ENCODE measurements around the gene MKX.

The MKX gene

DNA sequence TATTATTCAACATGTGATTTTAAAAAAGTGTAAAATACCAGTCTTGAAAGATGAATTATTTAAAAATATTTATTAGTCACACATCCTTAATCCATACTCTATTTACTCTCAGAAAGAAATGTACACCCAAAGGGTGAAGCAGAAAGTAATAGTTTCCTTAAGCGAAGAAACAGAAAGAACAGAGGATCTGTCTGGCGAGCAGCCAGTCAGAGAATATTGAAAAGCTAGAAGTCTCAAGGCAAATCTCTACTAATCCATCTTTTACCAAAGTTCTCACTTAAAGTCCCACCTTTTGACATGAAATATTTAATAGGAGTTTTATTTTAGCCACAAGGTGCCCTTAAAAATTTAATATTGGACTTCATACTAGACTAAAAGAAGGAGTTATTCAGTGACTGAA lies 46.7 kb downstream of the MKX start:
- TF ChIP-seq, protein P1, sequence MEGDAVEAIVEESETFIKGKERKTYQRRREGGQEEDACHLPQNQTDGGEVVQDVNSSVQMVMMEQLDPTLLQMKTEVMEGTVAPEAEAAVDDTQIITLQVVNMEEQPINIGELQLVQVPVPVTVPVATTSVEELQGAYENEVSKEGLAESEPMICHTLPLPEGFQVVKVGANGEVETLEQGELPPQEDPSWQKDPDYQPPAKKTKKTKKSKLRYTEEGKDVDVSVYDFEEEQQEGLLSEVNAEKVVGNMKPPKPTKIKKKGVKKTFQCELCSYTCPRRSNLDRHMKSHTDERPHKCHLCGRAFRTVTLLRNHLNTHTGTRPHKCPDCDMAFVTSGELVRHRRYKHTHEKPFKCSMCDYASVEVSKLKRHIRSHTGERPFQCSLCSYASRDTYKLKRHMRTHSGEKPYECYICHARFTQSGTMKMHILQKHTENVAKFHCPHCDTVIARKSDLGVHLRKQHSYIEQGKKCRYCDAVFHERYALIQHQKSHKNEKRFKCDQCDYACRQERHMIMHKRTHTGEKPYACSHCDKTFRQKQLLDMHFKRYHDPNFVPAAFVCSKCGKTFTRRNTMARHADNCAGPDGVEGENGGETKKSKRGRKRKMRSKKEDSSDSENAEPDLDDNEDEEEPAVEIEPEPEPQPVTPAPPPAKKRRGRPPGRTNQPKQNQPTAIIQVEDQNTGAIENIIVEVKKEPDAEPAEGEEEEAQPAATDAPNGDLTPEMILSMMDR (IDR thresholded peaks at IDR 0.05; ENCODE audit: low read depth, low read length): no peak
- in situ Hi-C loops (cut with HindIII; ENCODE audit: low sequenced_read_pairs): no loop called here
- no peak for DNase-seq (ENCODE audit: low read depth, low spot score)
- no peak overlapping the region for H3K4me3 ChIP-seq (ENCODE audit: low read depth, low read length)

DNA sequence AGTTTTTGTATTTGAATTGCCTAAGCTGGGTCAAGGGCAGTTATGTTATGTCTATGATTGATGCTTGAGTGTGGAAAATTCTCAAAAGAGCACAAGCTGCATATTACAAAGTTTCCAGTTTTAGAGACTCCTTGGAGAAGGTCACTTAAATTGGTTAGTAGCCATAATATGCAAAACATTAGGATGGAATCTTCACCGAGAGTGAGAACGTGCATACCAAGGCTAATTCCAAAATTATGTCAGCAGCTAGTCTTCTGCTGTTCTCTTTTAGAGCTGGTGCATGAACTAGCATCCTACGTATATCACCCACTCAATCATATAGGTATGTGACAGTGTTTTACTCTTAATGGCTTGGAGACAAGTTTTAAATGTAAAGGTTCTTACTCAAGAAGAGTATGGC lies 49.2 kb downstream of the MKX start:
- DNase-seq (ENCODE audit: low read depth, low spot score): no peak
- H3K4me3 ChIP-seq (ENCODE audit: low read depth, low read length): no peak overlapping the region
- TF ChIP-seq, protein P1 (IDR thresholded peaks at IDR 0.05; ENCODE audit: low read depth, low read length): no peak
- in situ Hi-C loops (cut with HindIII; ENCODE audit: low sequenced_read_pairs): no loop called here

DNA sequence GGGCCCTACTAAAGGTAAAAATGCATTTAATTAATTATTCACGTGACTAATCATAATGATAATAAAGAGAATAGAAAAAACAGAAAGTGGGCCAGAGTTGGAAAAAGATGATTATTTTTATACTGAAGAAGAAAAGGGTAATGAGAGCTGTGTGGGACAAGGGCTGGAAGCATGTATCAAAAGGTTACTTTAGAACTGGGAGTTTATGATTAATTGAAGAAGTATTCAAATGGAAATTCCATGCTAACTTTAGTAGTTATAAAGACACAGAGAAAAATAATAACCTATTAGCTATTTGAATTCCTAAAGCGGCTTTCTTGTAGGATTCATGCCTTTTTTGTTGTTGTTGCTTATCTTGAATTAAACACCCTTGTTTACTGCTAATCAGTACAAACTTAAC lies 49.9 kb downstream of the MKX start:
- TF ChIP-seq, protein P1 (IDR thresholded peaks at IDR 0.05; ENCODE audit: low read depth, low read length): no peak
- no peak for DNase-seq (ENCODE audit: low read depth, low spot score)
- in situ Hi-C loops (cut with HindIII; ENCODE audit: low sequenced_read_pairs): no loop called here
- H3K4me3 ChIP-seq (ENCODE audit: low read depth, low read length): no peak overlapping the region

DNA sequence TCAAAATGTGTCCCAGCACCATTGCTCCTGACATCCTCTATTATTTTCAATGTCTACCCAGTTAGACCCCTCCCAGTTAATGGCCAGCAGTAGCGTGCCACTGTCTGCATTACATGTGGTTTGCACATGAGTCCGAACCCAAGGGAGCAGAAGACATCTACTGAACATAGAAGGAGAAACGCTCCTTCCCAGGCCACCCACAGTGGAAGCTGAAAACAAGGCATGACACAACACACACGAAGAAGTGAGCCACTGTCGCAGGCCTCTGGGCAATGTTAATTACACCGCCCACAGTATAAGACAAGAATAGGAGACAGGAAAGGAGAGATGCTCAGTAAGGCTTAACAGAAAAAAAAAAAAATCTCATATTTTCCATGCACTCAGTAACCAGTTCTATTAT lies 50.5 kb downstream of the MKX start:
- DNase-seq (ENCODE audit: low read depth, low spot score): no peak
- H3K4me3 ChIP-seq (ENCODE audit: low read depth, low read length): no peak overlapping the region
- TF ChIP-seq, protein P1 (IDR thresholded peaks at IDR 0.05; ENCODE audit: low read depth, low read length): no peak
- in situ Hi-C loops (cut with HindIII; ENCODE audit: low sequenced_read_pairs): no loop called here

DNA sequence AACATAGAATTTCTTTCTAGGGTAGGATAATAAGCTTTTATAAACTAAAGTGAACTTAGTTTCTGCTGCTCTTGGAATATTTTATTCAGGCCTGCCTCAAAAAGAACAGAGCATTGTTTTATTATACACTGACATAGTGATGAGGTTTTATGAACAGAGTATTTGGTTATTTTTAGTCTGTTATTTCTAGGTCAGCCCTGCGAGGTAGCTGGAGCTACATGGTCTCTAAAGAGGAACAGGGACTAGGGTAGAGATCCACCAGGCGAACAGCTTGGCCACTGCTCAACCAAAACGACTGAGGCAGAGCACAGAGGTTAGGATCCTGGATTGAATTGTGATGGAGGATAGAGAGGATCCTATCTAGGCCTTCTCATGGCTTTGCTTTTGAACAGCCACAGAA lies 53.0 kb downstream of the MKX start:
- no peak overlapping the region for H3K4me3 ChIP-seq (ENCODE audit: low read depth, low read length)
- in situ Hi-C loops (cut with HindIII; ENCODE audit: low sequenced_read_pairs): no loop called here
- no peak for DNase-seq (ENCODE audit: low read depth, low spot score)
- TF ChIP-seq, protein P1 (IDR thresholded peaks at IDR 0.05; ENCODE audit: low read depth, low read length): no peak

DNA sequence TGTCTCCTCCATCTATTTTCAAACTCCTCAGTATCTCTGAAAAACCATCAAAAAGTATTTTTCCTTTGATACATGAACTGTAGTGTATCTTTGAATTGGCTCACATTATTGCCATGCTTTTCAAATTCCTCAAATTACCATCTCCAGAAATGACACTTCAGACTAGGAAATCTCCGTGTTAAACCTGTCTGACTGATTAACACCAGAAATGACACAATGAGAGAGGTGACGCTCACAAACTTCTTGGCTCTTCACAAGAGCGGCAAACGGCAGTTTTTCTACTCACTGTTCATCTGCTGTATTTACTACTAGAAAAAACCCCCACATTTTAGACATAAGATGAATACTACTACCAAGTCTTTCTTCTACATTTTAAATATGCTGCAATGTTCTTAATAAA lies 56.6 kb downstream of the MKX start:
- DNase-seq (ENCODE audit: low read depth, low spot score): no peak
- TF ChIP-seq, protein P1 (IDR thresholded peaks at IDR 0.05; ENCODE audit: low read depth, low read length): no peak
- in situ Hi-C loops (cut with HindIII; ENCODE audit: low sequenced_read_pairs): no loop called here
- H3K4me3 ChIP-seq (ENCODE audit: low read depth, low read length): no peak overlapping the region

DNA sequence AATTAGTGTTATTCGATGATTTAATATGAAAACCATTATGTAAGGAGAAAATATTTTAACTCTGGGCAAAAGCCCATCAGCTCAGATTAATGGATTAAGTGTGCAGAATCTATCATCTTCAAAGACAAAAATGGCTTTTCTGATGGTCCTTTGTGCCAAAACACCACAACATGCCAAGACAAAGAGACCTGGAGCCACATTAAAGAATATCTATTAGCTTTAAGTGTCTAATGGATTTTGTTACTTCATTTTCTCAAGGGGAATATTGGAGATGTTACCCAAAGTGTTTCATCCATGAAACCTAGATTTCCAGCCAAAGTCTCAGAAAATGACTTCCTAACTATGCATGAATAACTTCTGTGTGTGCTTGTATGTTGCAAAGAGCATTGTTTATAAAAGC lies 57.3 kb downstream of the MKX start:
- TF ChIP-seq, protein P1 (IDR thresholded peaks at IDR 0.05; ENCODE audit: low read depth, low read length): no peak
- in situ Hi-C loops (cut with HindIII; ENCODE audit: low sequenced_read_pairs): no loop called here
- no peak for DNase-seq (ENCODE audit: low read depth, low spot score)
- no peak overlapping the region for H3K4me3 ChIP-seq (ENCODE audit: low read depth, low read length)
